Psoas muscle (tissue), 8 donors: ENCODE measurements around the gene MTHFR. TPM values are rescaled to one million over a fixed set of nuclear protein-coding genes. Genes with fewer than 3 reads are reported as not detected.

Source experiments
- ATAC-seq, 4 donors: fragments of 200-7000 bp; cut with Tn5 transposase; one replicate each; pipeline ENCODE4 v1.9.1; 2020; ENCODE audit warnings: moderate library complexity in 3 of 4, mild to moderate bottlenecking in 2 of 4
- DNase-seq, 2 donors: peaks; one replicate each; pipeline ENCODE4 v3.0.0-alpha.2; 2020
- H3K27ac ChIP-seq: fragments of 200-600 bp; one replicate; pipeline ENCODE4 v1.8.0; 2022
- H3K27me3 ChIP-seq, 3 donors: fragments of 200-600 bp in 1 of 3; one replicate each; pipeline versions ENCODE4 v1.6.1 to v1.8.0; 2013 to 2022; ENCODE audit warnings: low read length in 2 of 3, mild to moderate bottlenecking in 2 of 3, moderate library complexity in 1 of 3; ENCODE audit not compliant: insufficient read depth in 3 of 3
- H3K36me3 ChIP-seq, 2 donors: fragments of 200-600 bp in 1 of 2; one replicate each; pipeline versions ENCODE4 v1.6.1 to v1.8.0; 2013 to 2022; ENCODE audit warnings: low read depth in 1 of 2, mild to moderate bottlenecking in 1 of 2, moderate library complexity in 1 of 2; ENCODE audit not compliant: insufficient read depth in 1 of 2
- H3K4me1 ChIP-seq: fragments of 200-600 bp; one replicate; pipeline ENCODE4 v1.8.0; 2022
- H3K4me3 ChIP-seq: fragments of 200-600 bp; one replicate; pipeline ENCODE4 v1.8.0; 2022; ENCODE audit warnings: mild to moderate bottlenecking
- H3K9me3 ChIP-seq: fragments of 200-600 bp; one replicate; pipeline ENCODE4 v1.8.0; 2022
- CTCF ChIP-seq: fragments of 200-600 bp; IDR thresholded peaks from one replicate; pipeline ENCODE4 v1.8.0; 2022; ENCODE audit warnings: antibody characterized with exemption
- WGBS, 3 donors: extraction: QIAGEN DNeasy Blood & Tissue Kit; methylation state at CpG; one replicate each; pipeline versions ENCODE4 v1.1.6 to v1.1.7; 2013; 5-methylcytosine and 5-hydroxymethylcytosine counted together
- intact Hi-C, 2 donors: fragments of 100-400 bp; cut with DNase I; formaldehyde crosslinking; loops; one replicate each; pipeline versions ENCODE4 v1.11.0 to v1.14.2; 2022
- polyA plus RNA-seq, 3 donors: library from polyadenylated mRNA; stranded (reverse); fragments of 200-250 nt; gene quantifications; one replicate each; pipeline ENCODE4 v1.2.3, GENCODE V29; 2013
- total RNA-seq, 4 donors: library from RNA; stranded (reverse); fragmentation: NEBNext Ultra II Directional in 2 of 4; extraction: Animal tissue kit (Norgen Biotek cat#: 25700) in 2 of 4; gene quantifications; one replicate each; pipeline versions ENCODE4 v1.2.1 to v1.2.4, GENCODE V29; 2021 to 2023
- donor health status: healthy with polysubstance abuse.
- donor health status: DM: no; HTN: no; CAD: no; lungs with moderate emphysema.
- donor health status: Bipolar disorder and iron deficiency.
- donor health status: healthy.
- donor health status: DM: yes; HTN: yes; CAD: no.
- donor health status: DM: no; HTN: no; CAD: no.
- donor health status: DM: no; HTN: no; CAD: no.
- donor health status: DM: yes; HTN: yes; CAD: no.

Gene MTHFR
- total and polyA plus RNA-seq, 7 donors, result 5.8 to 26.2 (median 15.3) TPM

- Histone ChIP-seq H3K4me3 (no peak overlapping the region), H3K36me3 (no peaks in the 10 kb centered on the region), H3K27ac (no peak overlapping the region), H3K4me1 (peaks cover 11% of the 10 kb centered on the region), H3K27me3 (no peaks in the 10 kb centered on the region), H3K9me3 (no peaks in the 10 kb centered on the region)
- WGBS, 3 donors, result 75 to 81% (median 79%) methylated on average over 8 to 10 of the region's 10 CpGs
- no peak for TF ChIP-seq CTCF
- no peak for ATAC-seq
- DNase-seq, result no peak
- intact Hi-C loops, result no loop called here
These were observed 25.2 kb downstream of the MTHFR start for GRCh38 chr1:11780380-11781147.

DNA sequence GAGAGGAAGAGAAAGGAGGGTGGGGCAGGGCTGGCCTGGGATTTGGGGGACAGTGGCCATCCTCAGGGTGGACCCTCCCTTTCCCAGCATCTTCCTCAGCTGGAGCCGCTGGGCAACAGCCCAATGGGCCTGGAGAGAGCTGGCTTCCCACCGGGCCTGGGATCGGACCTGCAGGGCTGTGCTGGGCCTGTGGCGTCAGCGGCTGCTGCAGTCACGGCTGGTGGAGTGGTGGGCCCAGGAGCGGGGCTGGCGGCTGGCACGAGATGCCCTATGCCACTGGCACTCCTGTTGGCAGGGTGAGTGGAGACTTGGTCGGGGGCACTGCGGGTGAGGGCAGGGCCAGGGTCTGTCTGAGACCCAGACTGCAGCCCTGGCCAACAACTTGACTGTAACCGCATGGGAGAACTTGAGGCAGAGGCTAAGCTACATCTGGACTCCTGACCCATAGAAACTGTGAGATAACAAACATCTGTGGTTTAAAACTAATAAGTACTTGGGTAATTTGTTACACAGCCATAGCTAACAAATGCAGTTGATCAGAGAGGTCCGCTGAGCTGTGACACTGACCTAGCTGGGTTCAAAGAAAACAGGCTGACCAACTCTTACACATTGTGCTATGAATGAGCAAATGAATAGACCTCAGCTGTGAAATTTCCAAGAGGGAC is 25.9 kb downstream of the MTHFR start:
- Histone ChIP-seq H3K27ac (no peak overlapping the region), H3K4me3 (no peak overlapping the region), H3K27me3 (no peaks in the 10 kb centered on the region), H3K4me1 (peaks cover 3% of the 10 kb centered on the region), H3K36me3 (no peaks in the 10 kb centered on the region), H3K9me3 (no peaks in the 10 kb centered on the region)
- intact Hi-C loops, result no loop called here
- DNase-seq (no peak), ATAC-seq (no peak)
- TF ChIP-seq CTCF, result no peak
- WGBS, 3 donors, result 70 to 84% (median 80%) methylated on average over 13 of the region's 13 CpGs

GRCh38 chr1:11778844-11779623 is 26.7 kb downstream of the MTHFR start:
- intact Hi-C loops, result no loop called here
- no peaks in the 10 kb centered on the region for H3K9me3 ChIP-seq
- no peaks in the 10 kb centered on the region for H3K36me3 ChIP-seq
- no peaks in the 10 kb centered on the region for H3K4me1 ChIP-seq
- DNase-seq, result no peak
- WGBS, 3 donors, result 79 to 85% (median 83%) methylated on average over 15 of the region's 15 CpGs
- TF ChIP-seq CTCF, result no peak
- H3K27me3 ChIP-seq, result no peaks in the 10 kb centered on the region
- ATAC-seq, result no peak
- no peak overlapping the region for H3K27ac ChIP-seq
- no peak overlapping the region for H3K4me3 ChIP-seq

DNA sequence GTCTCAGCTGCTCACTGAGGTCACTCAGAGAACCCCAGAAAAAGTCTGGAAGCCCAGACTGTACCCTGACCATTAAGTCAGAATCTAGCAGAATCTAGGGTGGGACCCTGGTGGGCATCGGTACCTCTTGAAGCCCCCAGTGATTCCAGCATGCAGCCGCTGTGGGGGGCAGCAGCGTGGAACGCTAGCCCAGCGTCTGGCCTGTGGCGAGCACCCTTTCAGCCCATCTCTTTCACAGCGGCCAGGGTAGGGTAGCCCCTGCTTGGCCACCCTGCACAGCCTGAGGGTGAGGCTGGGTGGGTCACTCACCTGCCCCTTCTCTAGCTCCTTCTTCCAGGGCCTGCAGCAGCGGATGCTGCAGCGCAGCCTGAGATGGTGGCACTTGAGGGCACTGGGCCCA is 27.4 kb downstream of the MTHFR start:
- 93 to 99% (median 96%) methylated on average over 8 to 9 of the region's 9 CpGs for WGBS, 3 donors
- ATAC-seq, result no peak
- Histone ChIP-seq H3K4me3 (no peak overlapping the region), H3K4me1 (no peaks in the 10 kb centered on the region), H3K36me3 (no peaks in the 10 kb centered on the region), H3K27ac (no peak overlapping the region), H3K27me3 (no peaks in the 10 kb centered on the region), H3K9me3 (no peaks in the 10 kb centered on the region)
- DNase-seq, result no peak
- no peak for TF ChIP-seq CTCF
- intact Hi-C loops, result no loop called here
